CD14-positive monocyte (primary cell): ENCODE measurements around the gene PDE11A. TPM values are rescaled to one million over a fixed set of nuclear protein-coding genes. Genes with fewer than 3 reads are reported as not detected.

Source experiments
- DNase-seq, 3 donors: peaks; one replicate each; pipeline ENCODE4 v3.0.0-alpha.2; 2011 to 2022
- H2AFZ ChIP-seq: 2 replicates; pipeline ENCODE4 v1.6.0; 2012; ENCODE audit warnings: mild to moderate bottlenecking, low read depth, low read length, inconsistent platforms; ENCODE audit not compliant: insufficient read depth, poor library complexity, severe bottlenecking
- H3K27ac ChIP-seq, 2 donors: 1 replicate in 1 of 2; 2 replicates in 1 of 2; pipeline ENCODE4 v1.5.1; 2012 to 2013; ENCODE audit warnings: low read length in 2 of 2, control low read depth in 1 of 2, inconsistent platforms in 1 of 2, low read depth in 1 of 2, mild to moderate bottlenecking in 1 of 2
- H3K27me3 ChIP-seq, 2 donors: one replicate each; pipeline versions ENCODE4 v1.6.0 to v1.6.1; 2011 to 2013; ENCODE audit warnings: low read length in 2 of 2; ENCODE audit not compliant: control insufficient read depth in 2 of 2, insufficient read depth in 2 of 2
- H3K36me3 ChIP-seq, 2 donors: replicated peaks in 1 of 2; 1 replicate in 1 of 2; 2 replicates in 1 of 2; pipeline versions ENCODE4 v1.5.1 to v1.6.1; 2012 to 2013; ENCODE audit warnings: low read length in 2 of 2, control low read depth in 1 of 2, inconsistent platforms in 1 of 2, mild to moderate bottlenecking in 1 of 2; ENCODE audit not compliant: insufficient read depth in 2 of 2, control insufficient read depth in 1 of 2
- H3K4me1 ChIP-seq, 2 donors: 1 replicate in 1 of 2; 2 replicates in 1 of 2; pipeline versions ENCODE4 v1.5.1 to v1.6.1; 2012 to 2013; ENCODE audit warnings: low read length in 2 of 2, control low read depth in 1 of 2, inconsistent platforms in 1 of 2, mild to moderate bottlenecking in 1 of 2, moderate library complexity in 1 of 2; ENCODE audit not compliant: insufficient read depth in 2 of 2, control insufficient read depth in 1 of 2
- H3K4me2 ChIP-seq: replicated peaks from 2 replicates; pipeline ENCODE3; 2012; ENCODE audit warnings: low read length, moderate library complexity, mild to moderate bottlenecking; ENCODE audit not compliant: poor library complexity, severe bottlenecking; ENCODE audit errors: extremely low read depth
- H3K4me3 ChIP-seq, 3 experiments: fragments of 200-600 bp in 1 of 3; sonication (generic) in 1 of 3; replicated peaks in 1 of 3; 1 replicate in 2 of 3; 2 replicates in 1 of 3; pipeline ENCODE4 v1.5.1; 2011 to 2013; ENCODE audit warnings: low read length in 3 of 3, mild to moderate bottlenecking in 3 of 3, control low read depth in 2 of 3, low read depth in 2 of 3, inconsistent platforms in 1 of 3, moderate library complexity in 1 of 3
- H3K79me2 ChIP-seq: 2 replicates; pipeline ENCODE4 v1.6.0; 2012; ENCODE audit warnings: mild to moderate bottlenecking, control low read depth, inconsistent platforms, low read length, moderate library complexity; ENCODE audit not compliant: insufficient read depth
- H3K9ac ChIP-seq: 2 replicates; pipeline ENCODE4 v1.6.0; 2017; ENCODE audit warnings: low read length, mild to moderate bottlenecking; ENCODE audit not compliant: insufficient read depth, poor library complexity, severe bottlenecking
- H3K9me3 ChIP-seq, 2 donors: replicated peaks in 1 of 2; 1 replicate in 1 of 2; 2 replicates in 1 of 2; pipeline versions ENCODE4 v1.5.1 to v1.6.1; 2012 to 2013; ENCODE audit warnings: low read length in 2 of 2, control low read depth in 1 of 2; ENCODE audit not compliant: control insufficient read depth in 1 of 2, insufficient read depth in 1 of 2
- H4K20me1 ChIP-seq: 2 replicates; pipeline ENCODE4 v1.6.0; 2012; ENCODE audit warnings: mild to moderate bottlenecking, low read length, control low read depth, moderate library complexity; ENCODE audit not compliant: insufficient read depth
- H3K27ac Mint-ChIP-seq, 7 donors: one replicate each; pipeline ENCODE4 v1.8.0; 2020; ENCODE audit warnings: mild to moderate bottlenecking in 7 of 7, mixed read lengths in 7 of 7, moderate library complexity in 6 of 7, inconsistent platforms in 2 of 7
- H3K27me3 Mint-ChIP-seq, 3 donors: one replicate each; pipeline ENCODE4 v1.8.0; 2021 to 2022; ENCODE audit warnings: low read depth in 3 of 3, mild to moderate bottlenecking in 3 of 3, mixed read lengths in 3 of 3, moderate library complexity in 3 of 3, inconsistent platforms in 1 of 3
- H3K36me3 Mint-ChIP-seq, 2 donors: one replicate each; pipeline ENCODE4 v1.8.0; 2020; ENCODE audit warnings: mixed read lengths in 2 of 2, inconsistent platforms in 1 of 2, mild to moderate bottlenecking in 1 of 2
- H3K4me1 Mint-ChIP-seq: one replicate; pipeline ENCODE4 v1.8.0; 2020; ENCODE audit warnings: mild to moderate bottlenecking, mixed read lengths
- H3K4me3 Mint-ChIP-seq, 2 donors: one replicate each; pipeline ENCODE4 v1.8.0; 2020; ENCODE audit warnings: mild to moderate bottlenecking in 2 of 2, mixed read lengths in 2 of 2, moderate library complexity in 1 of 2
- H3K9me3 Mint-ChIP-seq, 7 donors: one replicate each; pipeline ENCODE4 v1.8.0; 2020 to 2022; ENCODE audit warnings: mixed read lengths in 7 of 7, mild to moderate bottlenecking in 6 of 7, moderate library complexity in 6 of 7, inconsistent platforms in 2 of 7
- CTCF ChIP-seq: fragments of 200-600 bp; IDR thresholded peaks from one replicate; pipeline ENCODE4 v1.8.0; 2022; ENCODE audit warnings: antibody characterized with exemption, mild to moderate bottlenecking
- WGBS: methylation state at CpG from one replicate; pipeline ENCODE4 v1.1.5; 2013; ENCODE audit warnings: missing lambda C conversion rate; ENCODE audit not compliant: insufficient coverage; 5-methylcytosine and 5-hydroxymethylcytosine counted together
- intact Hi-C, 2 donors: fragments of 100-400 bp; cut with micrococcal nuclease; formaldehyde crosslinking; loops; one replicate each; pipeline versions ENCODE4 v1.15.0 to v1.15.1; 2023
- polyA plus RNA-seq, 3 donors: library from polyadenylated mRNA; depleted of rRNA in 1 of 3; unstranded in 2 of 3; stranded (reverse) in 1 of 3; fragments of 300-500 nt in 2 of 3; fragments of >200 nt in 1 of 3; fragmentation: Illumina TruSeq in 2 of 3; gene quantifications; 1 replicate in 2 of 3; 2 replicates in 1 of 3; pipeline ENCODE4 v1.2.3, GENCODE V29; 2012 to 2021

The PDE11A gene
- polyA plus RNA-seq, 3 donors: not detected

GRCh38 chr2:177992992-177993391, 79.6 kb downstream of the PDE11A start:
- Histone ChIP-seq H3K9ac (no peak overlapping the region), H3K27me3 (no peaks in the 10 kb centered on the region), H3K27ac (no peak overlapping the region), H3K4me3 (no peak overlapping the region), H3K9me3 (no peaks in the 10 kb centered on the region), H3K79me2 (no peaks in the 10 kb centered on the region), H2AFZ (no peak overlapping the region), H4K20me1 (no peaks in the 10 kb centered on the region), H3K4me2 (no peak overlapping the region), H3K36me3 (no peaks in the 10 kb centered on the region), H3K4me1 (no peaks in the 10 kb centered on the region)
- no peak overlapping the region for H3K4me3 Mint-ChIP-seq
- TF ChIP-seq CTCF: no peak
- intact Hi-C loops: no loop called here
- H3K27ac Mint-ChIP-seq: no peak overlapping the region
- H3K27me3 Mint-ChIP-seq: no peaks in the 10 kb centered on the region
- H3K36me3 Mint-ChIP-seq: no peaks in the 10 kb centered on the region
- DNase-seq: no peak
- 67% methylated on average over 1 of the region's 2 CpGs for WGBS
- peaks cover 0 to 3% (median 0%) of the 10 kb centered on the region in 7 donors for H3K9me3 Mint-ChIP-seq
- no peaks in the 10 kb centered on the region for H3K4me1 Mint-ChIP-seq

GRCh38 chr2:177989029-177989885, 83.3 kb downstream of the PDE11A start:
- H3K27ac ChIP-seq: no peak overlapping the region
- H3K4me2 ChIP-seq: no peak overlapping the region
- TF ChIP-seq CTCF: no peak
- H3K9me3 ChIP-seq: no peaks in the 10 kb centered on the region
- WGBS: 92% methylated on average over 2 of the region's 4 CpGs
- no peaks in the 10 kb centered on the region for H3K79me2 ChIP-seq
- H3K9me3 Mint-ChIP-seq: peaks cover 0 to 3% (median 0%) of the 10 kb centered on the region in 7 donors
- intact Hi-C loops: no loop called here
- H3K4me1 ChIP-seq: no peaks in the 10 kb centered on the region
- H3K4me1 Mint-ChIP-seq: no peaks in the 10 kb centered on the region
- no peak for DNase-seq
- H3K27ac Mint-ChIP-seq: no peak overlapping the region
- H3K9ac ChIP-seq: no peak overlapping the region
- H3K27me3 Mint-ChIP-seq: peaks cover 0 to 3% (median 0%) of the 10 kb centered on the region in 3 donors
- H2AFZ ChIP-seq: no peak overlapping the region
- H3K36me3 Mint-ChIP-seq: no peaks in the 10 kb centered on the region
- H3K27me3 ChIP-seq: no peaks in the 10 kb centered on the region
- H3K4me3 ChIP-seq: no peak overlapping the region
- H4K20me1 ChIP-seq: no peaks in the 10 kb centered on the region
- no peak overlapping the region for H3K4me3 Mint-ChIP-seq
- H3K36me3 ChIP-seq: no peaks in the 10 kb centered on the region
